Measurements from ENCODE around the gene AGTPBP1.

AGTPBP1 gene

DNA sequence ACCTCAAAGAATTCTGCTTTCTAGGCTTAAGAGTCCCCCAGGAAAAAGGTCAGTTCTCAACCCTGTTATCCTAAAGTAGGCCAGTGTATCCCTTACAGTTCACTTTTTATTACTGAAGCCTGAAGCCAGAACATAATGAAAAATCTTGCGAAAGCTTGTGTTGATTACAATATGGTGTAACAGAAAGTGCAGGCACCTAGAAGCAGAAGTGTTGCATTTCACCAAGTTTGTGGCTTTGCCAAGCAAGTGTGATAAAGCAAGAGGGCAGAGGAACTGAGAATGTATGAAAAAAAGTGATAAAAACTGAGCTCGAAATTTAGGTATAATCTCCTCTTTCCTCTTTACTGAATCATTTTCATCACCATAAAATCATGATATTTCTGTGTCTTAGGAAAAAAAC lies 26.2 kb downstream of the AGTPBP1 start:
- no peak overlapping the region for H3K4me3 ChIP-seq (ENCODE audit: low read length)
- peaks cover 3% of the 10 kb centered on the region for H3K36me3 ChIP-seq (ENCODE audit: insufficient read depth, low read length)
- H3K4me1 ChIP-seq (ENCODE audit: insufficient read depth, low read length), result no peaks in the 10 kb centered on the region
- no peak overlapping the region for H2AFZ ChIP-seq (ENCODE audit: low read depth, low read length)
- H3K27me3 ChIP-seq (ENCODE audit: insufficient read depth, low read length), result no peaks in the 10 kb centered on the region
- no peaks in the 10 kb centered on the region for H3K9me3 ChIP-seq (ENCODE audit: low read length)

DNA sequence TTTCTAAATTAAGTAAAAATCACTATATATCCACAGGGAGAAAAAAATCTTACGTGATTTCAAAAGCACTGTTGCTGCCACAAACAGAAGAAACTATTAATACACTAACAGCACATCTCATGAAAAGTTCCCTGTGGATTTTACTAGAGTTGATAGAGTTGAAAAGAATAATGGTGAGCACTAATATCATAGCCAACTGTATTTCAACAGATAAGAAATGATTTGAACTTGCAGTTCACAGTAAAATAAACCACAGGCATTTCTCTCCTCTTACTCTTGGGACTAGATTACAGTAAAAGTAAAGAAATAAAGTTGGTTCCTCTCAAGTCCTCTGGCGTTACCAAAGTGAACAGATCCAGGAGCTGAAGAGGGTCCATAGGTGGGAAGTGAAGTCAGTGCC lies 27.9 kb downstream of the AGTPBP1 start:
- no peaks in the 10 kb centered on the region for H3K4me1 ChIP-seq (ENCODE audit: insufficient read depth, low read length)
- peaks cover 3% of the 10 kb centered on the region for H3K9me3 ChIP-seq (ENCODE audit: low read length)
- H3K36me3 ChIP-seq (ENCODE audit: insufficient read depth, low read length), result peaks cover 7% of the 10 kb centered on the region
- H2AFZ ChIP-seq (ENCODE audit: low read depth, low read length), result no peak overlapping the region
- H3K27me3 ChIP-seq (ENCODE audit: insufficient read depth, low read length), result no peaks in the 10 kb centered on the region
- H3K4me3 ChIP-seq (ENCODE audit: low read length), result no peak overlapping the region

DNA sequence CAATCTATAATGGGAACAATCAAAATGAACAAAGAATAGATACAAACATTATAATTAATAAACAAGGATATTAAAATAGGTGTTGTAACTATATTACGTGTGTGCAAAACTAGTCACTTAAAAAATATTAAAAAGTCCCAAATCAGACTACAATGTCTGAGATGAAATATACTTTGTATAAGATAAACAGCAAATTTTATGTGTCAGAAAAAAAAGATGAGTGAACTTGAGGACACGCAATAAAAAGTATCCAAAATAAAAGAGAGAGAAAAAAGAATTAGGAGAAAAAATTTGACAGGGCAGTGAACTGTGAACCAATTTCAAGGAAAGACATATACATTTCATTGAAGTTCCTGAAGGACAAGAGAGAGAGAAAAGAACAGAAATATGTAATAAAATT lies 37.0 kb downstream of the AGTPBP1 start:
- H3K4me1 ChIP-seq (ENCODE audit: insufficient read depth, low read length), result no peaks in the 10 kb centered on the region
- no peaks in the 10 kb centered on the region for H3K27me3 ChIP-seq (ENCODE audit: insufficient read depth, low read length)
- H3K9me3 ChIP-seq (ENCODE audit: low read length), result peaks cover 5% of the 10 kb centered on the region
- H2AFZ ChIP-seq (ENCODE audit: low read depth, low read length), result no peak overlapping the region
- peaks cover 9% of the 10 kb centered on the region for H3K36me3 ChIP-seq (ENCODE audit: insufficient read depth, low read length)
- H3K4me3 ChIP-seq (ENCODE audit: low read length), result no peak overlapping the region

DNA sequence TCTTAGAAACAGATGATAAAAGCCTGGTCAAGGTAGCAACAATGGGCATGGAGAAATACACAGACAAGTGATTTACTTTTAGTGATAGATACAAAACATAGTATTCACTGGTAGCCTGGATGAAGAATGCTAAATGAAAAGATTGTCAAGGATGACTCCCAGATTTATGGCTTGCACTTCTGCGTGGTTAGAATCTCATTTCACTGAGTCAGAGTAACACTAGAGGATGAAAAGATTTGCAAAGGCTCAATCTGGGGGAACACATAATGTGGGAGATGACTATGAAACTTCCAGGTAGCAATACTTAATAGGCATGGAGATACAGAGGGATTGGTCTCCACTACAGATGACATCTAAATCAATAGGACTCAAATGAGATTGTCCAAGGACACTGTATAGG lies 38.4 kb downstream of the AGTPBP1 start:
- Histone ChIP-seq H3K4me3 (ENCODE audit: low read length) (no peak overlapping the region), H2AFZ (ENCODE audit: low read depth, low read length) (no peak overlapping the region), H3K27me3 (ENCODE audit: insufficient read depth, low read length) (no peaks in the 10 kb centered on the region), H3K36me3 (ENCODE audit: insufficient read depth, low read length) (peaks cover 5% of the 10 kb centered on the region), H3K9me3 (ENCODE audit: low read length) (peaks cover 2% of the 10 kb centered on the region), H3K4me1 (ENCODE audit: insufficient read depth, low read length) (no peaks in the 10 kb centered on the region)

DNA sequence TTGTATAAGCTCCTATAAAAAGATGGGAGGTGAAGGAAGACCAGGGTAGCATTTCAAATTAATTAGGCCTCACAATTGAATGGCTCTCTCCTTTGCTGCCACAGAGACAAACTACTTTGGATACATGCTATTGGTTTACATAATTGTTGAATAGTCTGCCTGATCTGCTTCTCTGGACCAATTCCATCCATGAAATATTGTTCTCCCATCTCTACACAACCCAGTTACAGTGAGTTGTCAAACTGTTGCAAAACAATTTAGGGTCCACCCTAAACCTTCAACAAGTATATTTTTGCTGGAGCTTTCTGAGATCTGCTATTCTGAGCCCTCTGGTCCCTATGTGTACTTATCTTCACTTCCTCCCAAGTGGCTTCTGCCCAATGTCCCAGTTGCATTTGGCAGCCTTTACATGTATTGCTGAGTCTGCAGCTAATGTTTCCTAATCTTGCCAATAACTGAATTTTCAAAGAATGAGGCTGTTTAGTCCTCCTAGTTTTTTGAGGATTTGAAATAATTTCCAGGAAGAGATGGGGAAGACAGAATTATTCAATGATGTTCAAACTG lies 38.9 kb downstream of the AGTPBP1 start:
- Histone ChIP-seq H2AFZ (ENCODE audit: low read depth, low read length) (no peak overlapping the region), H3K9me3 (ENCODE audit: low read length) (no peaks in the 10 kb centered on the region), H3K4me3 (ENCODE audit: low read length) (no peak overlapping the region), H3K4me1 (ENCODE audit: insufficient read depth, low read length) (no peaks in the 10 kb centered on the region), H3K27me3 (ENCODE audit: insufficient read depth, low read length) (no peaks in the 10 kb centered on the region), H3K36me3 (ENCODE audit: insufficient read depth, low read length) (peaks cover 5% of the 10 kb centered on the region)

DNA sequence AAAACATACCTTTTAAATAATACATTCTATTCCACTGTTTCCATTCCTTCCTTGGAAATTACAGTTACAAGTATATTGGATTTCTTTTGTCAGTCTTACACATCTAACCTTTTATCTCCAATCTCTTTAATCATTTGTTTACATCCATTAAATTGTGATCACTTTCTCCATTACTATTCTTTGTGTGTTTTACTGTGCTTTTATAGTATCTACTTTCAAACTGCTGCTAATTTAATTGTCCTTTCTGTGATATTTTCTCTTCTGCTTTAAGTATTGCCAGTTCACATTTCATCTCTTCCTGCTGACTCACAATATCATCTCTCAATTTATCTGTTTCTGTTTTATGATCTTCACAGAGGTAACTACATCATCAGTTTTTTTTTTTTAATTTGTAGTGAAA lies 39.6 kb downstream of the AGTPBP1 start:
- Histone ChIP-seq H2AFZ (ENCODE audit: low read depth, low read length) (no peak overlapping the region), H3K9me3 (ENCODE audit: low read length) (no peaks in the 10 kb centered on the region), H3K27me3 (ENCODE audit: insufficient read depth, low read length) (no peaks in the 10 kb centered on the region), H3K4me1 (ENCODE audit: insufficient read depth, low read length) (no peaks in the 10 kb centered on the region), H3K4me3 (ENCODE audit: low read length) (no peak overlapping the region), H3K36me3 (ENCODE audit: insufficient read depth, low read length) (peaks cover 5% of the 10 kb centered on the region)

DNA sequence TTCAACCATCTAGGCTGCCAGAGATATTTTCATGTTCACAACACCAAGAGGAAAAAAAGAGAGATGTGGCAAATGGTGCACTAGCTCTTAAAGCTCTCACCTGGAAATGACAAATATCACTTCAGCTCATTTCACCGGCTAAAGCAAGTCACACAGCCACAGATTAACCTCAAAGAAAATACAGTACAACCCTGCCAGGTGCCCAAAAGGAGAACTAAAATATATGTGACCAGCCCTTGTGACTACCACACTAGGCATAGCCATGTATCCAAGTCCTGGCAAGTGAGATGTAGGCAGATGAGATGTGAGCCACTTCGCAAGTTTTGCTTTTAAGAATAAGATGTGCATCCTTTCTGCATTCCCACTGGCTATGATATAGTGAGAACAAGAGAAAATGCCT lies 41.4 kb downstream of the AGTPBP1 start:
- Histone ChIP-seq H2AFZ (ENCODE audit: low read depth, low read length) (no peak overlapping the region), H3K4me3 (ENCODE audit: low read length) (no peak overlapping the region), H3K9me3 (ENCODE audit: low read length) (no peaks in the 10 kb centered on the region), H3K27me3 (ENCODE audit: insufficient read depth, low read length) (no peaks in the 10 kb centered on the region), H3K4me1 (ENCODE audit: insufficient read depth, low read length) (no peaks in the 10 kb centered on the region), H3K36me3 (ENCODE audit: insufficient read depth, low read length) (peaks cover 5% of the 10 kb centered on the region)

DNA sequence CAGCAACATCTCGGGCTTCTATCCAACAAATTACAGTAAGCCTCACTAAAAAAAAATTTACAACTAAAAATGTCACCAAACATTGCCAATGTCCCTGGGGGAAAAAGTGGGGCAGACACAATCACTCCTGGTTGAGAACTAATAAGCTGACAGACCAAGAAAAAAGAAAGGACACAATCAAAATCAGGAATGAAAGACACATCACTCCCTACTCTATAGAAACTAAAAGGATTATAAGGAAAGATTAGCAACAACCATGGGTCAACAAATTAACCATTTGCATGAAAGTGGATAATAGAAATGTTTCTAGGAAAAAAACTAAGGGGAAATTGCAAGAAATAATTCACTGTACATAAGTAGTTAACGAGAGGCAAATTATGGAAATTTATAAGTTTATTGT lies 53.4 kb downstream of the AGTPBP1 start:
- H3K27me3 ChIP-seq (ENCODE audit: insufficient read depth, low read length), result no peaks in the 10 kb centered on the region
- no peak overlapping the region for H3K4me3 ChIP-seq (ENCODE audit: low read length)
- H3K4me1 ChIP-seq (ENCODE audit: insufficient read depth, low read length), result no peaks in the 10 kb centered on the region
- peaks cover 7% of the 10 kb centered on the region for H3K9me3 ChIP-seq (ENCODE audit: low read length)
- H3K36me3 ChIP-seq (ENCODE audit: insufficient read depth, low read length), result peaks cover 28% of the 10 kb centered on the region
- no peak overlapping the region for H2AFZ ChIP-seq (ENCODE audit: low read depth, low read length)

DNA sequence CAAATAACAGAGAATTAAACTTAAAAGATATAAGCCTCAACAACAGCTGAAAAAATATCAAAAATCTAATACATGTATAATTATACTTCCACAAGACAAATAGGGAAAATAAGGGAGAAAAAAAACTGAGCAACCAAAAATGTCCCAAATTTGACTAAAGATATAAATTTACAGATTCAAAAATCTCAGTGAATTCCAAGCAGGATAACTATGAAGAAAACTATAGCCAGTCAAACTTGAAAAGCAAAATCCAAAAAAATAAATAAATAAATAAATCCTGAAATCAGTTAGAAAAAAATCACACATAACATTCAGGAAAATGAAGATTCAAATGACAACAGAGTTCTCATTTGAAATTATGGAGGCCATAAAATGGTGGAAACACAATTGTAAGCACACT lies 56.7 kb downstream of the AGTPBP1 start:
- Histone ChIP-seq H3K4me3 (ENCODE audit: low read length) (no peak overlapping the region), H3K36me3 (ENCODE audit: insufficient read depth, low read length) (peaks cover 9% of the 10 kb centered on the region), H3K4me1 (ENCODE audit: insufficient read depth, low read length) (no peaks in the 10 kb centered on the region), H3K27me3 (ENCODE audit: insufficient read depth, low read length) (no peaks in the 10 kb centered on the region), H2AFZ (ENCODE audit: low read depth, low read length) (no peak overlapping the region), H3K9me3 (ENCODE audit: low read length) (peaks cover 3% of the 10 kb centered on the region)

DNA sequence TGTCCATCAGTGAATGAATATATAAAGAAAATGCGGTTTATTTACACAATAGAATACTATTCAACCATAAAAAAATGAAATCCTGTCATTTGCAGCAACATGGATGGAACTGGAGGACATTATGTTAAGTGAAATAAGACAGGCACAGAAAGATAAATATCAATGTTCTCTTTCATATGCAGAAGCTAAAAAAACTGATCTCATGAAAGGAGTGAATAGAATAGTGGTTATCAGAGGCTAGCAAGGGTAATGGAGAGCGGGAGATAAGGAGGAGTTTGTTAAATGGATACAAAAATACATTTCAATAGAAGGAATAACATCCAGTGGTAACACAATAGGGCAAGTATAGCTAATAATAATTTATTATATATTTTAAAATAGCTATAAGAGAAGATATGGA lies 65.0 kb downstream of the AGTPBP1 start:
- Histone ChIP-seq H3K4me3 (ENCODE audit: low read length) (no peak overlapping the region), H3K4me1 (ENCODE audit: insufficient read depth, low read length) (no peaks in the 10 kb centered on the region), H2AFZ (ENCODE audit: low read depth, low read length) (no peak overlapping the region), H3K27me3 (ENCODE audit: insufficient read depth, low read length) (no peaks in the 10 kb centered on the region), H3K9me3 (ENCODE audit: low read length) (no peaks in the 10 kb centered on the region), H3K36me3 (ENCODE audit: insufficient read depth, low read length) (peaks cover 42% of the 10 kb centered on the region)

DNA sequence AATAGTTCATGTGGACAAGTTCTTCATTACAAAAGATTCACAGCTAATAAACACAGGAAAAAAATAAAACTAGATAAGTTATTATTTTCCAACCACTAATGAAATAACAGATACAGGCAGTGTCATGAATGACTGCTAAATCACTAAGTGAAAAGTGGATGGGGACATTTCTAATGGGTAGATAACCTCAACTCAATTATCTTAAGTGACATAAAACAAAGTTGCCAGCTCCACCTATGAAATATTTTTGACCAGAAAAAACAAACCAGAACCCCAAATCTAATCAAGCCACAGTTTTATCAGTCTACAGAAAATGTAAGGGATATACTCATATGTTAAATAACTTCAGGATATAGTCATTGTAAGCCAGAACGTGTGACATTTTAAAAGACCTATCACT lies 74.4 kb downstream of the AGTPBP1 start:
- H3K4me1 ChIP-seq (ENCODE audit: insufficient read depth, low read length), result no peaks in the 10 kb centered on the region
- no peak overlapping the region for H2AFZ ChIP-seq (ENCODE audit: low read depth, low read length)
- H3K27me3 ChIP-seq (ENCODE audit: insufficient read depth, low read length), result no peaks in the 10 kb centered on the region
- peaks cover 24% of the 10 kb centered on the region for H3K36me3 ChIP-seq (ENCODE audit: insufficient read depth, low read length)
- H3K9me3 ChIP-seq (ENCODE audit: low read length), result peaks cover 2% of the 10 kb centered on the region
- no peak overlapping the region for H3K4me3 ChIP-seq (ENCODE audit: low read length)

DNA sequence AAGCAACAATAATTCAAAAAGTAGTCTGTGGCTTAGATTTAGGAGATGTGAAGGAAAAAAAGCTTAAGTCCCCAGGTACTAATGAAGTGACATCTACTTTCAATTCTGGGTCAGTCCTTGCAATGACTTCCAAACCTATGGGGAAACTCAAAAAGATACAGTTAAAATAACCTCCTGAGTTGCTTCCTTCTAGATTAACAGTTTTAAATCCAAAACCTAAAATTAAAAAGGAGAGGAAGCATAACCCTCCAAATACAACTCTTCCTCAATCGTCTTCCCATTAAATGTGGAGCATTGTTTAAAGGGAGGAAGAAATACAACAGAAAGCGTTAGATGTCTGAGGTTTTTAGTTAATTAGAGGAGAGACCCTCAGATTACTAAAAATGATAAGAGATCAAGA lies 75.7 kb downstream of the AGTPBP1 start:
- Histone ChIP-seq H2AFZ (ENCODE audit: low read depth, low read length) (no peak overlapping the region), H3K36me3 (ENCODE audit: insufficient read depth, low read length) (peaks cover 22% of the 10 kb centered on the region)

DNA sequence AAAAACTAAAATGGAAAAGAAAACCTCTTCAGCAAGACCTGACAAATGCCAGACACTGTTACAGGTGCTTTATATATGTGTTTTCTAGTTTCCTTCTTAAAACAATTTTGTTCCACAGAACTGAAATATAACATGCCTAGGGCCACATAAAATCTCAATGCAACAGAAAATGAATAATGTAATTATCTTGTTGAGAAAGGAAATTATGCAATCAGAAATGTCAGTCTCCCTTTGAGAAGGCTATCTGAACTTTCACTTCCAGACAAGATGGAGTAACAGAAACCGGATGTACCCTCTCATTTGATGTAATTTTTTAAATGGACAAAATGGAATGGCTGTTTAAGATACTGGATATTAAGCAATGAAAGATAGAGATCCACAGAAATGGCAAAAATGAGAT lies 79.2 kb downstream of the AGTPBP1 start:
- no peaks in the 10 kb centered on the region for H3K4me1 ChIP-seq (ENCODE audit: insufficient read depth, low read length)
- H3K4me3 ChIP-seq (ENCODE audit: low read length), result no peak overlapping the region
- H3K36me3 ChIP-seq (ENCODE audit: insufficient read depth, low read length), result peaks cover 16% of the 10 kb centered on the region
- no peak overlapping the region for H2AFZ ChIP-seq (ENCODE audit: low read depth, low read length)
- H3K9me3 ChIP-seq (ENCODE audit: low read length), result peaks cover 2% of the 10 kb centered on the region
- H3K27me3 ChIP-seq (ENCODE audit: insufficient read depth, low read length), result no peaks in the 10 kb centered on the region

More for the DNA sequence above, 75.7 kb downstream of the AGTPBP1 start:
- Histone ChIP-seq H3K4me3 (ENCODE audit: low read length) (no peak overlapping the region), H3K27me3 (ENCODE audit: insufficient read depth, low read length) (no peaks in the 10 kb centered on the region), H3K9me3 (ENCODE audit: low read length) (peaks cover 2% of the 10 kb centered on the region), H3K4me1 (ENCODE audit: insufficient read depth, low read length) (no peaks in the 10 kb centered on the region)

DNA sequence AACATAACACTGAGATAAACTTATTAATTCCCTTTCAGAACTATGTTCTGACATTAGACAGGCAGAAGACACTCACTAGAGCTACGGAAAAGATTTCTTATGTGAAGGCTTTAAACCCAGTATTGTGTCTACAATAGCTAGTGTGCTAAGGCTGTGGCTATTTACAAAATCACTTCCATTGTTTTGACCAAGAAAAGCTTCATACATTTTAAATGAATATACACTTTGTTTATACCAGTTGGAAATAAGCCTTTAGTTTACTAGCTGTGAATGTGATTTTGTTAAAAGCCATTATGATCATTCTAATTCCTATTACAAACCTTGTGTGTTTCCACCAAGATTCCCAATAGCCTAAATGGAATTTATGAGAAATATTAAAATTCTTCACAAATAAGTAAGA lies 83.0 kb downstream of the AGTPBP1 start:
- Histone ChIP-seq H3K27me3 (ENCODE audit: insufficient read depth, low read length) (no peaks in the 10 kb centered on the region), H2AFZ (ENCODE audit: low read depth, low read length) (no peak overlapping the region), H3K4me3 (ENCODE audit: low read length) (no peak overlapping the region)

More for the DNA sequence above, 83.0 kb downstream of the AGTPBP1 start:
- H3K4me1 ChIP-seq (ENCODE audit: insufficient read depth, low read length), result no peaks in the 10 kb centered on the region
- H3K9me3 ChIP-seq (ENCODE audit: low read length), result no peaks in the 10 kb centered on the region
- H3K36me3 ChIP-seq (ENCODE audit: insufficient read depth, low read length), result peaks cover 20% of the 10 kb centered on the region
